Activated CD8-positive, alpha-beta T cell treated with anti-CD3 and anti-CD28 coated beads for 36 hours (primary cell): ENCODE results near the gene TXNRD3. TPM values are rescaled to one million over a fixed set of nuclear protein-coding genes. Genes with fewer than 3 reads are reported as not detected.

Experiments
- total RNA-seq, 2 experiments: library from RNA; stranded (reverse); gene quantifications; one replicate each; pipeline ENCODE4 v1.2.3, GENCODE V29; 2021

The TXNRD3 gene
- total RNA-seq, 2 experiments from 2014 or later, result 4.5 to 5.0 TPM

Other genes starting within 250 kb of the TXNRD3 start
- gene ZXDC, start 179.2 kb downstream of the TXNRD3 start, total RNA-seq, result 10 to 100 TPM; 27.8 to 29.8 TPM
- not detected for gene UROC1, start 137.4 kb downstream of the TXNRD3 start, total RNA-seq
- not detected for gene CHST13, start 131.0 kb downstream of the TXNRD3 start, total RNA-seq
- not detected for gene C3orf22, start 96.2 kb downstream of the TXNRD3 start, total RNA-seq
- 10 to 100 TPM; 16.6 to 21.2 TPM for gene CHCHD6, start 49.1 kb upstream of the TXNRD3 start, total RNA-seq